ENCODE measurements around the gene GPATCH1.
"Not testable (repeated sequence)": the region's sequence is repeated elsewhere in the genome, so short reads cannot be mapped to it uniquely, and the experiment has no call there.

GPATCH1 gene

GRCh38 chr19:33080761-33081681 lies at the start of gene GPATCH1:
Gene GPATCH1 (plus strand): TSS chr19:33081181. CDS start chr19:33081194, 13 bp downstream.
- DNase-seq (ENCODE audit: low read depth): peak; percentile 74

- DNase-seq (ENCODE audit: low read depth): no peak
Observed at GRCh38 chr19:33032218-33032781, 48.7 kb upstream of the GPATCH1 start.

- DNase-seq (ENCODE audit: low read depth): no peak
Observed at GRCh38 chr19:33035461-33035860, 45.5 kb upstream of the GPATCH1 start.

- not testable (repeated sequence) for DNase-seq (ENCODE audit: low read depth)
Observed at GRCh38 chr19:33036370-33037167, 44.4 kb upstream of the GPATCH1 start.

- not testable (repeated sequence) for DNase-seq (ENCODE audit: low read depth)
Observed at GRCh38 chr19:33037168-33038025, 43.6 kb upstream of the GPATCH1 start.

GRCh38 chr19:33039108-33039599 lies 41.8 kb upstream of the GPATCH1 start:
- no peak for DNase-seq (ENCODE audit: low read depth)

- DNase-seq (ENCODE audit: low read depth): no peak
Observed at GRCh38 chr19:33039815-33040214, 41.2 kb upstream of the GPATCH1 start.

- peak; percentile 13 for DNase-seq (ENCODE audit: low read depth)
Observed at GRCh38 chr19:33040994-33041827, 39.8 kb upstream of the GPATCH1 start.

GRCh38 chr19:33041828-33042160 lies 39.2 kb upstream of the GPATCH1 start:
- DNase-seq (ENCODE audit: low read depth): not testable (repeated sequence)

- DNase-seq (ENCODE audit: low read depth): no peak
Observed at GRCh38 chr19:33047422-33047821, 33.6 kb upstream of the GPATCH1 start.

GRCh38 chr19:33048806-33049676 lies 31.9 kb upstream of the GPATCH1 start:
- no peak for DNase-seq (ENCODE audit: low read depth)

GRCh38 chr19:33050110-33050509 lies 30.9 kb upstream of the GPATCH1 start:
- DNase-seq (ENCODE audit: low read depth): no peak

- peak; percentile 30 for DNase-seq (ENCODE audit: low read depth)
Observed at GRCh38 chr19:33052352-33052972, 28.5 kb upstream of the GPATCH1 start.

GRCh38 chr19:33054623-33055022 lies 26.4 kb upstream of the GPATCH1 start:
- DNase-seq (ENCODE audit: low read depth): no peak

- DNase-seq (ENCODE audit: low read depth): no peak
Observed at GRCh38 chr19:33055718-33056117, 25.3 kb upstream of the GPATCH1 start.

GRCh38 chr19:33060586-33060985 lies 20.4 kb upstream of the GPATCH1 start:
- no peak for DNase-seq (ENCODE audit: low read depth)

GRCh38 chr19:33062902-33063301 lies 18.1 kb upstream of the GPATCH1 start:
- no peak for DNase-seq (ENCODE audit: low read depth)

GRCh38 chr19:33063356-33063752 lies 17.6 kb upstream of the GPATCH1 start:
- no peak for DNase-seq (ENCODE audit: low read depth)
